Psoas muscle (tissue), 8 donors: Measurements from ENCODE around the gene C11orf21. TPM values are rescaled to one million over a fixed set of nuclear protein-coding genes. Genes with fewer than 3 reads are reported as not detected.
A peak's percentile ranks its signal among the peaks of the same experiment; 100 is the strongest.

Experiments
- ATAC-seq, 4 donors: fragments of 200-7000 bp; cut with Tn5 transposase; one replicate each; pipeline ENCODE4 v1.9.1; 2020; ENCODE audit warnings: moderate library complexity in 3 of 4, mild to moderate bottlenecking in 2 of 4
- DNase-seq, 2 donors: peaks; one replicate each; pipeline ENCODE4 v3.0.0-alpha.2; 2020
- H3K27ac ChIP-seq: fragments of 200-600 bp; one replicate; pipeline ENCODE4 v1.8.0; 2022
- H3K27me3 ChIP-seq, 3 donors: fragments of 200-600 bp in 1 of 3; one replicate each; pipeline versions ENCODE4 v1.6.1 to v1.8.0; 2013 to 2022; ENCODE audit warnings: low read length in 2 of 3, mild to moderate bottlenecking in 2 of 3, moderate library complexity in 1 of 3; ENCODE audit not compliant: insufficient read depth in 3 of 3
- H3K36me3 ChIP-seq, 2 donors: fragments of 200-600 bp in 1 of 2; one replicate each; pipeline versions ENCODE4 v1.6.1 to v1.8.0; 2013 to 2022; ENCODE audit warnings: low read depth in 1 of 2, mild to moderate bottlenecking in 1 of 2, moderate library complexity in 1 of 2; ENCODE audit not compliant: insufficient read depth in 1 of 2
- H3K4me1 ChIP-seq: fragments of 200-600 bp; one replicate; pipeline ENCODE4 v1.8.0; 2022
- H3K4me3 ChIP-seq: fragments of 200-600 bp; one replicate; pipeline ENCODE4 v1.8.0; 2022; ENCODE audit warnings: mild to moderate bottlenecking
- H3K9me3 ChIP-seq: fragments of 200-600 bp; one replicate; pipeline ENCODE4 v1.8.0; 2022
- CTCF ChIP-seq: fragments of 200-600 bp; IDR thresholded peaks from one replicate; pipeline ENCODE4 v1.8.0; 2022; ENCODE audit warnings: antibody characterized with exemption
- WGBS, 3 donors: extraction: QIAGEN DNeasy Blood & Tissue Kit; methylation state at CpG; one replicate each; pipeline versions ENCODE4 v1.1.6 to v1.1.7; 2013; 5-methylcytosine and 5-hydroxymethylcytosine counted together
- intact Hi-C, 2 donors: fragments of 100-400 bp; cut with DNase I; formaldehyde crosslinking; loops; one replicate each; pipeline versions ENCODE4 v1.11.0 to v1.14.2; 2022
- polyA plus RNA-seq, 3 donors: library from polyadenylated mRNA; stranded (reverse); fragments of 200-250 nt; gene quantifications; one replicate each; pipeline ENCODE4 v1.2.3, GENCODE V29; 2013
- total RNA-seq, 4 donors: library from RNA; stranded (reverse); fragmentation: NEBNext Ultra II Directional in 2 of 4; extraction: Animal tissue kit (Norgen Biotek cat#: 25700) in 2 of 4; gene quantifications; one replicate each; pipeline versions ENCODE4 v1.2.1 to v1.2.4, GENCODE V29; 2021 to 2023
- donor health status: healthy with polysubstance abuse.
- donor health status: DM: no; HTN: no; CAD: no; lungs with moderate emphysema.
- donor health status: Bipolar disorder and iron deficiency.
- donor health status: healthy.
- donor health status: DM: yes; HTN: yes; CAD: no.
- donor health status: DM: no; HTN: no; CAD: no.
- donor health status: DM: no; HTN: no; CAD: no.
- donor health status: DM: yes; HTN: yes; CAD: no.

C11orf21 gene
- total and polyA plus RNA-seq, 7 donors, result 0.04 to 0.40 (median 0.20) TPM; not detected in 1

GRCh38 chr11:2318707-2319106, 17.0 kb upstream of the C11orf21 start:
- H3K9me3 ChIP-seq, result peaks cover 3% of the 10 kb centered on the region
- WGBS, 3 donors, result 88 to 90% (median 90%) methylated on average over 7 of the region's 7 CpGs
- no peak for TF ChIP-seq CTCF
- H3K36me3 ChIP-seq, result no peaks in the 10 kb centered on the region
- no peak overlapping the region for H3K4me3 ChIP-seq
- no peak overlapping the region for H3K27ac ChIP-seq
- DNase-seq, result no peak
- intact Hi-C loops, result no loop called here
- H3K4me1 ChIP-seq, result peaks cover 5% of the 10 kb centered on the region
- peaks cover 0 to 2% (median 0%) of the 10 kb centered on the region in 3 donors for H3K27me3 ChIP-seq
- no peak for ATAC-seq

GRCh38 chr11:2318123-2318522, 16.4 kb upstream of the C11orf21 start:
- Histone ChIP-seq H3K4me1 (peaks cover 5% of the 10 kb centered on the region), H3K9me3 (peaks cover 3% of the 10 kb centered on the region), H3K27ac (no peak overlapping the region), H3K36me3 (no peaks in the 10 kb centered on the region), H3K27me3 (peaks cover 0 to 2% (median 0%) of the 10 kb centered on the region in 3 donors), H3K4me3 (no peak overlapping the region)
- DNase-seq (no peak), ATAC-seq (no peak)
- WGBS, 3 donors, result 84 to 89% (median 85%) methylated on average over 4 of the region's 4 CpGs
- TF ChIP-seq CTCF, result no peak
- intact Hi-C loops, result no loop called here

- Histone ChIP-seq H3K27ac (no peak overlapping the region), H3K36me3 (no peaks in the 10 kb centered on the region), H3K9me3 (peaks cover 3% of the 10 kb centered on the region), H3K27me3 (peaks cover 0 to 2% (median 0%) of the 10 kb centered on the region in 3 donors), H3K4me1 (peaks cover 5% of the 10 kb centered on the region), H3K4me3 (no peak overlapping the region)
- DNase-seq, result peak in 1 of 2 donors; percentile 41
- intact Hi-C loops, result no loop called here
- TF ChIP-seq CTCF, result no peak
- WGBS, 3 donors, result 92 to 96% (median 94%) methylated on average over 15 to 17 of the region's 17 CpGs
- ATAC-seq, result no peak
Measured at GRCh38 chr11:2317354-2318050, 15.8 kb upstream of the C11orf21 start.

GRCh38 chr11:2316963-2317244, 15.2 kb upstream of the C11orf21 start:
- H3K4me1 ChIP-seq, result peaks cover 5% of the 10 kb centered on the region
- no peak overlapping the region for H3K27ac ChIP-seq
- no peak for DNase-seq
- ATAC-seq, result no peak
- H3K9me3 ChIP-seq, result peaks cover 3% of the 10 kb centered on the region
- intact Hi-C loops, result no loop called here
- H3K27me3 ChIP-seq, result peaks cover 0 to 2% (median 0%) of the 10 kb centered on the region in 3 donors
- no peak overlapping the region for H3K4me3 ChIP-seq
- H3K36me3 ChIP-seq, result no peaks in the 10 kb centered on the region
- no peak for TF ChIP-seq CTCF
- 56 to 88% (median 76%) methylated on average over 3 of the region's 3 CpGs for WGBS, 3 donors
